Fibroblast of gingiva (primary cell): ENCODE results near the gene CEP112.
A peak's percentile ranks its signal among the peaks of the same experiment; 100 is the strongest.
"Not testable (repeated sequence)": the region's sequence is repeated elsewhere in the genome, so short reads cannot be mapped to it uniquely, and the experiment has no call there.

Experiments
- DNase-seq: peaks from one replicate; pipeline ENCODE4 v3.0.0-alpha.2; 2011; ENCODE audit warnings: low read depth

The CEP112 gene

GRCh38 chr17:66210208-66210574, 18.3 kb upstream of the CEP112 start:
- no peak for DNase-seq

DNA sequence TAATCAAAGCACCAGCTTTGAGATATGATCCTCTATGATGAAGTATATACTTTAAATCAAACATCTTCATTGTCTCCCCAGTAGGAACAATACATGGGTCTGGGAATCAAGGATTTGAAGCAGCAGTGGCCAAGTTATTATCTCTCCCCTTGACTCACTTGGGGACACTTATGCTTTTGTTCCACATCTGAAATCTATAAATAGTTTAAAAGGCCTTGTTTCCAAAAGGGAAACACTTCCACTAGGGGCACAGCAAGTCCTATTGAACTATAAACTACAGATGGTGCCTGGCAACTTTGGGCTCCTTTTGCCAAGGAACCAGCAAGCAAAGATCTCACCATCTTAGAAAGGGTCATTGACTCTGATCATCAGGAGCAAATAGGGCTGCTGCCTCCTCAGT, 16.0 kb upstream of the CEP112 start:
- DNase-seq = no peak

GRCh38 chr17:66203274-66204015, 11.5 kb upstream of the CEP112 start:
- no peak for DNase-seq

DNA sequence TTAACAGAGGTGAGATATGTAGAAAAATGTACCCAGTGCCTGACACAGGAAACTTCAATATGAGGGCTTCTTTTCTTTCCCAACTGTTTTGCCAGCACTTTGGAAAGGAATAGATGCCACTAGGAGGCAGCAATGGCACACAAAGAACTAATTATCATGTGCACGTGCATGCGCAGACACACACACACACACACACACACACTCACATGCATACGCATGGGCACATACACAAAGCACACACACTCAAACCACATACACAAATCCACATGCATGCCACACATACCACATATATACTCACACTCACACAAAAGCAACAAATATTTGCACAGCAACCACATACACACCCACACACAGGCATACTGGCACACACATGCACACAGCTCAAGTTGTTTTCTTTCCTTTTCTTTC, 8.8 kb upstream of the CEP112 start:
- DNase-seq = peak; percentile 88

GRCh38 chr17:66198242-66198641, 6.3 kb upstream of the CEP112 start:
- no peak for DNase-seq

- no peak for DNase-seq
Measured at GRCh38 chr17:66192378-66192687, 400 bp upstream of the CEP112 start.

DNA sequence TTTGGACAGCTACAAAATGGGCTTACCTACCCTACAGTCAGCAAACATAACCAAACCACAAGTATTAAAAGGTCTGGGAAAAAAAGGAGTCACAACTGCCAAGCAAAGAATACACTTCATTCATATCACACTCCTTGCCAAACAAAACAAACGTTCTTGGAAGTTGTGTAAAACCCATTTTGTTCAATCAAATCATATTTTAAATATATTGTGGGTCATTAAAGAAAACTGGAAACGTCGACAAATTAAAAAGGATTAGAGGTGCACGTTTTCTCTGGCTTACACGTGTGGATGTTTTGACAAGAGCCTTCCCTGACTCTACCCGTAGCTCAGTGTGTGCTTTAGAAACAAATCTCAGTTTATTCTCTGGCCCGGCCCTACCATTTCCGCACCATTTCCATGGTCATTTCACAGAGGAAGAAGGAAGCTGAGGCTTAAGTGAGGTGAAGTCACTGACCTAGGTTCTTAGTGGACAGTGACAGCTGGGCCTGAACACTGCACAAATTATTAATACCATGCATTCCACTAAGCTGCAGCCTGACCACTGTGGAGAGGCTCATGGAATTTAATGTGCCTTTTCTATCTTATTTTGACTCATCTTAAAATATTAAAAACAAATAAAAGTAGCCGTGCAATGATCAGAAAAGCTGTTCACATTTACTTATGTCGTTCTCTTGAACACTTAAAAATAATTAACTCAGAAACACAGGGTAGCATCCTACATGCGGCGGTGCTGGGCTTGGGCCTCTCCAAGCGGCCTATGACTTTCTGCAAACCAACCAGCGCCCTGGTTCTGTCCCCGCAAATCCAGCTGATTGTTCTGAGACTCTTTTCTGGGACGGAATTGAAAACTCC, 968 bp downstream of the CEP112 start:
- peak; percentile 46 for DNase-seq

DNA sequence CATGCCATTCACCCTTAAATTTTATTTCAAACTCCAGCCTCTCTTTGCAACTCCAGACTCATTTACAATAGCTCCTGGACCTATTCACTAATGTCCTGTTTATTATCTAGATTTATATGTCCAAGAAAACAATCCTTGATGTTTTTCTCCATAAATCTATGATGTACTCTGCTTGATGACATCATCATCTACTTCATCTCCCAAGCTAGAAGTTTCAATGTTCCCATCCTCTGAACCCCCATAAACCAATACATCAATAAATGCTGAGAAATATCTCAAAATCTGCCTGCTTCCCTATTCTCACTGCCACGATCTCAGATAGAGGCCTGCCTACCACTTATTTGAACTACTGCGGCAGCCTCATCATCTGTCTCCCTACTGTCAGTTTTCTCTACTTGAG, 4.2 kb downstream of the CEP112 start:
- DNase-seq = no peak

DNA sequence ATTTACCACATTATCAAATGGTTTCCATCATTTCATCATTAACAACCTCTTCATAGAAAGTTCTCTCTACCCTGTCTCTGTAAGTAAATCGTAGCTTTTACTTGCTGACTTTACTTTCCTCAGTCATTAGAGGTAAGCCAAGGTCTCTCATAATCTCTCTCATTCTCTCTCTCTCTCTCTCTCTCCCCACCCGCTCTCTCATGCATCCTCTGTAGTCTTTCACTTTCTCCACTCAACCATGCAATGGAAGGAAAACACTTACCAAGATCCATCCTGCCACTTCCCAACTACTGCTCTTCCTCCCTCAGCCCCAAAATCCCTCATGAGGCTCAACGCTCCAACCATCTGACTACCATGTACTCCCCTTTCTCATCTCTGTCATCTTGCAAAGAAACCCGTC, 6.1 kb downstream of the CEP112 start:
- DNase-seq = no peak

DNA sequence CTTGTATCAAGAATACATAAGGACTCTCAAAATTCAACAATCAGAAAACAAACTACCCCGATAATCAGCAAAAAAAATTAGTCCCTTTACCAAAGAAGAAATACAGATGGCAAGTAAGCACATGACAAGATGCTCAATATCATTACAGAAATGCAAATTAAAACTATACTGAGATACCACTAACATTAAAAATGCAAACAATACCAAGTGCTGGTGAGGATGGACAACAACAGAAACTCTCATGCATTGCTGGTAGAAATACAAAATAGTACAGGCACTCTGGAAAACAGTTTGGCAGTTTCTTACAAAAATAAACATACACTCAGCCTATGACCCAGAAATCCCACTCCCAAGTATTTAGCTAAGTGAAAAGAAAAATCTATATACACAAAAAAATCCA, 7.5 kb downstream of the CEP112 start:
- DNase-seq = no peak

DNA sequence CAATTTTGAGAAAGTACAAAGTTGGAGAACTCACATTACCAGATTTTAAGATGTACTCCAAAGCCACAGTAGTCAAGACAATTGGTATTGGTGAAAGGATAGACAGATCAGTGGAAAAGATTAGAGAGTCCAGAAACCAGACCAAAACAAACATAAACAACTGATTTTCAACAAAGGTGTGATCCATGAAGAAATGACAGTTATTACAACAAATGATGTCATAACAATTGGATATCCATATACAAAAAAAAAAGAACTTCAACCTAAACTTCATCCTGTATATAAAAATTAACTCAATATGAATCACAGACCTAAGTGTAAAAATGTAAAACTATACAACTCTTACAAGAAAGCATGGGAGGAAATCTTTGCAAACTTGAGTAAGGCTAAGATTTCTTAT, 8.4 kb downstream of the CEP112 start:
- DNase-seq = no peak

- no peak for DNase-seq
Measured at GRCh38 chr17:66178642-66179041, 13.3 kb downstream of the CEP112 start.

DNA sequence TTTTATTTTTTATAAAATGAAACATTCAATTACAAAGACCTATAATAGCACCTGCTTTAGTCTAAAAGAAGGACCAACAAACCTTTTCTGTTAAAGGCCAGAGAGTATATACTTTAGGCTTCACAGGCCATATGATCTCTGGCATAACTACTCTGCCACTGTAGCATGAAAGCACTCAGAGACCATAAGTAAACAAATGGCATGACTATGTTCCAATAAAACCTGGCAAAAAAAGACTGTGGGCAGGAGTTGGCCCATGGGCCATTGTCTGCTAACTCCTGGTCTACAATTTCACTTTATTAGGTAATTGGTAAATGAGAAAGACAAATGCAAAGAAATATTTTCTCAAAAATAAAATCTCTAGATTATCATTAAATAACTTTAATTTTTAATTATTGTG, 14.9 kb downstream of the CEP112 start:
- no peak for DNase-seq

DNA sequence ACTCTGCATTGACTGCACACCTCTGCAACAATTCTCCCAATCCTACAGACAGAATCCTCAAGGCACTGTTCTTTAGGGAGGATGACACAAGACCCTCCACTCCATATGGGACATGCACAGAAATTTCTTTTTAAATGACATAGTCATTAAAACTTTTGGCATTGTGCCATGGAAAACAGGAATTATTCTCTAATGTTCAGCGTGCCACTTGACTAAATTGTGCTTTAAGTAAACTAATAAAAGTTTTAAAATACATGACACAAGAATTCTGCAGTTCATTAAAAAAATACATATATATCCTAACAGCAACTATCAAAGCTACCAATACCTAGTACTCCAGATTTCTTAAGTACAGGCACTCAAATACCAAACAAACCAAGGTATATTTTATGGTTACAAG, 16.0 kb downstream of the CEP112 start:
- DNase-seq = no peak

- DNase-seq = no peak
Measured at GRCh38 chr17:66172691-66173223, 19.2 kb downstream of the CEP112 start.

DNA sequence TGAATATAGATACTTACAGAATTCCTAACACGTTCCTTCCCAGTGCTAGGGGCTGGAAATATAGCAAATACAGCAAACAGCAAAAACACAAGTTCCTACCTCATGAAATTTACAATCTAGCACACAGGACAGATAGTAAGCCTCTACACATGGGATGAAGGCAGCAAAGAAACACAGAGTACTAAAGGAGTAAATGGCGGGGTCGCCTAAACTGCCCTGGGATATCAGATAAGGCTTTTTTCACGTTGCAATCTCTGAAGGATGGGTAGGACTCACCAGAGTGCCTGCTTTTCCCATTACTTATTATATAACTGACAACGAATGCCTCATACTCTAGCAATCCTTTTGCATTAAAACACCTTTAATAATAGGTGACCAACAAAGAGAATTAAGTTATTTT, 19.8 kb downstream of the CEP112 start:
- DNase-seq = no peak

DNA sequence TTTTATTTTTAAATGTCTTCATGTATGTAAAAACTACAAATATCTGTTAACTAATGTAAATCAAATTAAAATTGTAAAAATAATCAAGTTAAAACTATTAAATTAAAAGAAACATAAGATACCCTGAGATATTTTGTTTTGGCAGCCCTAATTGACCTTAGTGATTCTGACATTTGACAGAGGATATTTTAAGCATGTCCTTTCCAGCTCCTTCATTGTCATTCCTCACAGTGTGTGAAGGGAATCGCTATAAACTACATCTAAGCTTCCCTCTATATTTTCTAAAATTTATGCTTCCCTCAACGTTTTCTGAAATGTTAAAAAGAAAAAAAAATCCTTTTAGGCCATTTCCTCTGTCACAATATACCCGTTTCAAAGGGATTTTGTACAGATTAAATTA, 20.2 kb downstream of the CEP112 start:
- DNase-seq = no peak

DNA sequence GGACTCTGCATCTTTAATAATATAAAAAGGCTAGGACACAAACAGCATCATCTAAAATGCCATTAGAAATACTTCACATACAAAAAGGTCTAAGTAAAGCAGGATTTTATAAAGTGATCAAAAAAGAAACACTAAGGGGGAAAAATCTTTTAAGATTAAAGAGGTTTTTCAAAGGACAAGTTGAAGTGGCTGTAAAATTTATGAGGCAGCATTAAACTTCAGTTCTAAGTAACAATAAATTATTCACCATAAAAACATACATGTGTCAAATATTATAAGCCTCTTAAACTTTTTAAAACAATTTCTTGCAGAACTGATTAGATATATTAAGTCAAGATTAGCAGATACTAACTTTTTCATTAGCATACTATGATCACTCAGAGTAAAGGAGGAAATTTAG, 20.8 kb downstream of the CEP112 start:
- DNase-seq = no peak

GRCh38 chr17:66169839-66170238, 22.1 kb downstream of the CEP112 start:
- no peak for DNase-seq

GRCh38 chr17:66167189-66167815, 24.6 kb downstream of the CEP112 start:
- no peak for DNase-seq

DNA sequence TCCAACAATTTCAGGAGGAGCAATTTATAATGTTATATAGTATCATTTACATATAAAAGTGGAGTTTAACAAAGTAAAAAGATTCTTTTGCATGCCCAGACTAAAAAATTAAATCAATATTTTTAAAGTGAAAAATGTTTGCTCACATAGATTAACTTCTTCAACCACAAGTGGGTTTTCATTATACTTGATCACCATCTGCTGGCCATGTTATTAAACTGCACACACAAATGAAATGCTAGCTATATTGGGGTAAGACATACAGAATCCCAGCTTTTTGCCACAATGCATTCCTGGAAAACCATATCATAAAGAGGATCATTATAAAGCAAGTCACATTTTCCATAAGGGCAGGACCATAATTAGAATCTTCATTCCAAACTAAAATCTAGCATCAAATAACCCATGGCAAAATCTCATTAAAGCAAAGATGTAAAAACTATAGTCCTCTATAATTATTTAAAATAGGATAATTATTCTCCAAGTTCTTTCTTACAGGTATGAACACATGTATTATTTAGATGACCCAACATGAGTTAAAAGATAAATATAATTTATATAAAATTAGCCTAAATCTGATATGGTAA, 26.3 kb downstream of the CEP112 start:
- peak; percentile 49 for DNase-seq

DNA sequence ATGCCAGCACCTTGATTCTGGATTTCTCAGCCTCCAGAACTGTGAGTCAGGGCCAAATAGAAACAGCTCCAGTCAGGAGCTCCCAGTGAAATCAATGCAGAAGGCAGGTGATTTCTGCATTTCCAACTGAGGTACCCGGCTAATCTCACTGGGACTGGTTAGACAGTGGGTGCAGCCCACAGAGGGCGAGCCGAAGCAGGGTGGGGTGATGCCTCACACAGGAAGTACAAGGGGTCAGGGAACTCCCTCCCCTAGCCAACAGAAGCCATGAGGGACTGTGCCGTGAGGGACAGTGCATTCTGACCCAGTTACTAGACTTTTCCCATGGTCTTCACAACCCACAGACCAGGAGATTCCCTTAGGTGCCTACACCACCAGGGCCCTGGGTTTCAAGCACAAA, 36.9 kb downstream of the CEP112 start:
- not testable (repeated sequence) for DNase-seq

- DNase-seq = no peak
Measured at GRCh38 chr17:66152756-66153155, 39.2 kb downstream of the CEP112 start.
